Large intestine (tissue), 3 donors: ENCODE results near the gene RGS19. TPM values are rescaled to one million over a fixed set of nuclear protein-coding genes. Genes with fewer than 3 reads are reported as not detected.

Experiments
- DNase-seq, 2 donors: peaks; one replicate each; pipeline versions ENCODE4 v3.0.0 to v3.0.0-alpha.2; 2013
- H3K27ac ChIP-seq: one replicate; pipeline ENCODE4 v1.5.1; 2013; ENCODE audit warnings: low read length
- H3K27me3 ChIP-seq: 2 replicates; pipeline ENCODE4 v1.6.1; 2013; ENCODE audit warnings: low read length; ENCODE audit not compliant: control insufficient read depth, insufficient read depth
- H3K36me3 ChIP-seq: 2 replicates; pipeline ENCODE4 v1.6.1; 2013; ENCODE audit warnings: low read length; ENCODE audit not compliant: control insufficient read depth, insufficient read depth
- H3K4me1 ChIP-seq: one replicate; pipeline ENCODE4 v1.6.1; 2013; ENCODE audit warnings: low read length; ENCODE audit not compliant: control insufficient read depth, insufficient read depth
- H3K4me3 ChIP-seq: one replicate; pipeline ENCODE4 v1.5.1; 2013; ENCODE audit warnings: low read length
- H3K9me3 ChIP-seq: one replicate; pipeline ENCODE4 v1.6.1; 2013; ENCODE audit warnings: mild to moderate bottlenecking, low read depth, low read length, moderate library complexity; ENCODE audit not compliant: control insufficient read depth
- WGBS: methylation state at CpG from one replicate; pipeline ENCODE4 v1.1.5; 2013; ENCODE audit warnings: low lambda C conversion rate; ENCODE audit not compliant: insufficient coverage; 5-methylcytosine and 5-hydroxymethylcytosine counted together
- polyA plus RNA-seq: library from polyadenylated mRNA; unstranded; fragments of 120-200 nt; gene quantifications from one replicate; pipeline ENCODE4 v1.2.1, GENCODE V29; 2013

RGS19 gene
- polyA plus RNA-seq, 1 donor: 5.9 TPM

GRCh38 chr20:64029293-64030117 is 49.8 kb downstream of the RGS19 start:
- Histone ChIP-seq H3K4me1 (peaks cover 24% of the 10 kb centered on the region), H3K9me3 (peaks cover 4% of the 10 kb centered on the region), H3K27ac (no peak overlapping the region), H3K36me3 (peaks cover 79% of the 10 kb centered on the region), H3K27me3 (peaks cover 14% of the 10 kb centered on the region), H3K4me3 (no peak overlapping the region)
- no peak for DNase-seq
- WGBS: no CpG with 5 or more reads among the region's 38 CpGs

- H3K27me3 ChIP-seq: peaks cover 11% of the 10 kb centered on the region
- H3K4me3 ChIP-seq: no peak overlapping the region
- peaks cover 74% of the 10 kb centered on the region for H3K36me3 ChIP-seq
- H3K27ac ChIP-seq: no peak overlapping the region
- H3K9me3 ChIP-seq: peaks cover 2% of the 10 kb centered on the region
- no CpG with 5 or more reads among the region's 24 CpGs for WGBS
- H3K4me1 ChIP-seq: peaks cover 34% of the 10 kb centered on the region
- no peak for DNase-seq
Measured at GRCh38 chr20:64027981-64028685, 51.2 kb downstream of the RGS19 start.

GRCh38 chr20:64025826-64026412 is 53.4 kb downstream of the RGS19 start:
- no peak for DNase-seq
- no CpG with 5 or more reads among the region's 29 CpGs for WGBS
- peaks cover 2% of the 10 kb centered on the region for H3K9me3 ChIP-seq
- H3K36me3 ChIP-seq: peaks cover 79% of the 10 kb centered on the region
- no peak overlapping the region for H3K27ac ChIP-seq
- H3K4me3 ChIP-seq: no peak overlapping the region
- H3K4me1 ChIP-seq: peaks cover 35% of the 10 kb centered on the region
- H3K27me3 ChIP-seq: peaks cover 3% of the 10 kb centered on the region

GRCh38 chr20:64025101-64025825 is 54.1 kb downstream of the RGS19 start:
- Histone ChIP-seq H3K4me1 (peaks cover 28% of the 10 kb centered on the region), H3K9me3 (peaks cover 2% of the 10 kb centered on the region), H3K36me3 (peaks cover 81% of the 10 kb centered on the region), H3K27ac (no peak overlapping the region), H3K4me3 (no peak overlapping the region), H3K27me3 (peaks cover 3% of the 10 kb centered on the region)
- DNase-seq: no peak
- WGBS: no CpG with 5 or more reads among the region's 18 CpGs

GRCh38 chr20:64024141-64024990 is 55.0 kb downstream of the RGS19 start:
- Histone ChIP-seq H3K4me3 (no peak overlapping the region), H3K9me3 (no peaks in the 10 kb centered on the region), H3K27me3 (peaks cover 3% of the 10 kb centered on the region), H3K4me1 (peaks cover 24% of the 10 kb centered on the region), H3K36me3 (peaks cover 82% of the 10 kb centered on the region), H3K27ac (no peak overlapping the region)
- no CpG with 5 or more reads among the region's 17 CpGs for WGBS
- DNase-seq: peak; percentile 77 to 92

GRCh38 chr20:64023361-64024140 is 55.8 kb downstream of the RGS19 start:
- no peak for DNase-seq
- H3K4me3 ChIP-seq: no peak overlapping the region
- peaks cover 24% of the 10 kb centered on the region for H3K4me1 ChIP-seq
- H3K27me3 ChIP-seq: peaks cover 3% of the 10 kb centered on the region
- H3K27ac ChIP-seq: no peak overlapping the region
- H3K9me3 ChIP-seq: no peaks in the 10 kb centered on the region
- no CpG with 5 or more reads among the region's 15 CpGs for WGBS
- peaks cover 84% of the 10 kb centered on the region for H3K36me3 ChIP-seq

Other genes with a start within 250 kb of the RGS19 start
- 4.1 TPM for gene ZBTB46, start 248.3 kb downstream of the RGS19 start, polyA plus RNA-seq
- not detected for gene ABHD16B, start 218.0 kb downstream of the RGS19 start, polyA plus RNA-seq
- 63.6 TPM for gene TPD52L2, start 214.2 kb downstream of the RGS19 start, polyA plus RNA-seq
- 21.9 TPM for gene DNAJC5, start 184.4 kb downstream of the RGS19 start, polyA plus RNA-seq
- gene UCKL1, start 123.1 kb downstream of the RGS19 start, polyA plus RNA-seq: 54.2 TPM
- gene ZNF512B, start 109.6 kb downstream of the RGS19 start, polyA plus RNA-seq: 8.1 TPM
- gene SAMD10, start 99.9 kb downstream of the RGS19 start, polyA plus RNA-seq: 5.0 TPM
- 59.7 TPM for gene PRPF6, start 98.4 kb downstream of the RGS19 start, polyA plus RNA-seq
- gene C20orf204, start 43.3 kb downstream of the RGS19 start, polyA plus RNA-seq: 1.2 TPM
- gene SOX18, start 29.9 kb downstream of the RGS19 start, polyA plus RNA-seq: 5.3 TPM
- gene TCEA2, start 16.3 kb downstream of the RGS19 start, polyA plus RNA-seq: 32.6 TPM
- 0.81 TPM for gene OPRL1, start 564 bp upstream of the RGS19 start, polyA plus RNA-seq
- 0.19 TPM for gene LKAAEAR1, start 4.9 kb upstream of the RGS19 start, polyA plus RNA-seq
- not detected for gene NPBWR2, start 28.0 kb upstream of the RGS19 start, polyA plus RNA-seq
- 2.6 TPM for gene MYT1, start 84.9 kb upstream of the RGS19 start, polyA plus RNA-seq
- gene PCMTD2, start 176.2 kb upstream of the RGS19 start, polyA plus RNA-seq: 83.8 TPM